Activated CD4-positive, alpha-beta T cell treated with anti-CD3 and anti-CD28 coated beads, Interleukin-2, Interleukin-4, amounts not matched to agents 100 ng/mL and 50 ng/mL, durations not matched to agents 16 hours and 8 hours (primary cell): ENCODE results near the gene TGIF2.
"Not testable (repeated sequence)": the region's sequence is repeated elsewhere in the genome, so short reads cannot be mapped to it uniquely, and the experiment has no call there.

Experiments used
- DNase-seq: peaks from one replicate; pipeline ENCODE4 v3.0.0-alpha.2; 2020; ENCODE audit warnings: low spot score

Gene TGIF2

GRCh38 chr20:36614781-36615557 is 41.6 kb downstream of the TGIF2 start:
- DNase-seq: no peak

- DNase-seq: no peak
These were observed 47.5 kb downstream of the TGIF2 start for GRCh38 chr20:36620917-36621316.

- no peak for DNase-seq
These were observed 50.0 kb downstream of the TGIF2 start for GRCh38 chr20:36623444-36623843.

GRCh38 chr20:36624068-36624943 is 50.9 kb downstream of the TGIF2 start:
- no peak for DNase-seq

- no peak for DNase-seq
These were observed 51.5 kb downstream of the TGIF2 start for GRCh38 chr20:36624944-36625324.

GRCh38 chr20:36628076-36628475 is 54.7 kb downstream of the TGIF2 start:
- peak; percentile 19 for DNase-seq

- peak; percentile 62 for DNase-seq
These were observed 56.6 kb downstream of the TGIF2 start for GRCh38 chr20:36629719-36630681.

GRCh38 chr20:36631646-36632045 is 58.2 kb downstream of the TGIF2 start:
- no peak for DNase-seq

GRCh38 chr20:36632147-36632486 is 58.7 kb downstream of the TGIF2 start:
- no peak for DNase-seq

- no peak for DNase-seq
These were observed 59.3 kb downstream of the TGIF2 start for GRCh38 chr20:36632487-36633284.

GRCh38 chr20:36633285-36633772 is 59.9 kb downstream of the TGIF2 start:
- no peak for DNase-seq

GRCh38 chr20:36634342-36634741 is 60.9 kb downstream of the TGIF2 start:
- no peak for DNase-seq

GRCh38 chr20:36638876-36639400 is 65.5 kb downstream of the TGIF2 start:
- not testable (repeated sequence) for DNase-seq

GRCh38 chr20:36641506-36641843 is 68.1 kb downstream of the TGIF2 start:
- DNase-seq: no peak

- no peak for DNase-seq
These were observed 68.7 kb downstream of the TGIF2 start for GRCh38 chr20:36642136-36642535.
